ENCODE data around the gene NCAN.
A peak's percentile ranks its signal among the peaks of the same experiment; 100 is the strongest.
"Not testable (repeated sequence)": the region's sequence is repeated elsewhere in the genome, so short reads cannot be mapped to it uniquely, and the experiment has no call there.

The NCAN gene

DNA sequence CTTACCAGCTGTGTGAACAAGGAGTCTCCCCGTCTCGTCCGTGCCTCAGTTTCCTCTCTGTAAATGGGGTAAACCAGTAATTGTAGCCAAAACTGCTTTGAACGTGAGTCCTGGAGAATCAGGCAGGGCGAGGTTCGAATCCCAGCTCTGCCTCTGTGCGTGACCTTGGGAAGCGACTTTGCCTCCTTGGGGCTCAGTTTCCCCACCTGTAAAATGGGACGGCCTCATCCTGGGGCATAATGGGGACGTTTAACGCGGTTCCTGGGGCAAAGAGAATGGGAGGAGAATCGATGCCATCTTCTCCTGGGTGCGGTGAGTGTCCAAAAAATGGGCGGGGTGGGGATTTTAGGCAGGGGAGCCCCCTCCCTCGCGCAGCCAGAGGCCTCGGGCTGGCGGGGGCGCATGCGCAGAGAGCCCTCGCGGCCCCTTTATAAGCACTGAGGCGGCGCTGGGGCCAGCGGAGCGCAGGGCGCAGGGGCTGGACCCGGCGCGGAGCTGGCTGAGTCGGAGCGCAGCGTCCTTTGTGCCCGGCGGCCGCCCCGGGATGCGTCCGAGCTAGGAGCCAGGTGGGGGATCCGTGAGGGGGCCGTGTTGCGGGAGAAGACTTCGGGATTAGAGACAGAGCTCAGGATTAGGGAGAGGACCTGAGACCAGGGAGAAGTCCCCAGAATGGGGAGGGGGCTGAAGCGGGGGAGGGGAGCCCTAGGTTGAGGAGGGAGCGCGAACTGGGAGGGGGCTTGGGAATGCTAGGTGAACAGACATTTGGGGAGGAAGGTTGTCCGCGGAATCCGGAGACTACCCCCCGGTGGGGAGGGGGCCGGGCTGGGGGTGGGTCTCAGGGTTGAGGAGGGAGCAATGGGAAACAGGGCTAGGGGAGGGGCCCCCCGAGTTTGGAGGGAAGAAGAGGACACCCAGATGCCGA, at the start of gene NCAN:
NCAN (plus strand) TSS at position 460 of the 922 bp plus-strand sequence. CDS start 4,996 bp downstream, outside the sequence.
- DNase-seq (ENCODE audit: low read depth), result no peak

DNA sequence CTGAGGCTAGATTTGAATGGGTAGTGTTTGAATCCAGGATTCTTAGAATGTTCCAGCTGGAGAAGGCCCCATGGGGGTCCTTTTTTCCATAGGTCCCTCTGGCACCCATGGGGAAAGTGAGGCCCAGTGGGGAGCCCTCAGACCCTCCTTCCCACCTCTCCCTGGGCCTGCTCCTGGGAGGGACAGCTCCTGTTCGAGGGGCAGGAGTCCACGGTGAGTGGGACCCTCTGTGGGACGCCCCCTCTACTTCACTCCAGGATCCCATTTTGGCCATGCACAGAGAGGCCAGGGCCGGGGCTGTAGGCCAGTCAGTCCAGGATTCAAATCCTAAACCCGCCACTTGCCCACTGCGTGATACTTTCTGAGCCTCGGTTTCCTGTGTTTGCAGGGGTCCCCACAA, 49.3 kb upstream of the NCAN start:
- no peak for DNase-seq (ENCODE audit: low read depth)

DNA sequence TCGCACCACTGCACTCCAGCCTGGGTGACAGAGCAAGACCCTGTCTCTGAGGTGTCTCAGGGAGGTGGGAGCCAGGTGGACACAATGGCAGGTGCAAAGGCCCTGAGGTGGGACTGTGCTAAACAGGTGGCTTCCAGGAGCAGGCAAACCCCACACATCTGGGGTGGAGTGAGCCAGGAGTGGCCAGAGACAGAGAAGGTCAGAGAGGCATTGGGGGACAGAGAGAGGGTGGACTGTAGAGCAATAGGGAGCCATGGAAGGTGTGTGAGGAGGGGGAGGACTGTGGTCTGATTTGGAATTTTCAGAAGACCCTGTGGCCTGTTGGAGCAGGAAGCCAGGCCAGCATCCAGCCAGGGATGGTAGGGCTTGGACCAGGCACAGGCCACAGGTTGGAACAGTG, 46.4 kb upstream of the NCAN start:
- no peak for DNase-seq (ENCODE audit: low read depth)

DNA sequence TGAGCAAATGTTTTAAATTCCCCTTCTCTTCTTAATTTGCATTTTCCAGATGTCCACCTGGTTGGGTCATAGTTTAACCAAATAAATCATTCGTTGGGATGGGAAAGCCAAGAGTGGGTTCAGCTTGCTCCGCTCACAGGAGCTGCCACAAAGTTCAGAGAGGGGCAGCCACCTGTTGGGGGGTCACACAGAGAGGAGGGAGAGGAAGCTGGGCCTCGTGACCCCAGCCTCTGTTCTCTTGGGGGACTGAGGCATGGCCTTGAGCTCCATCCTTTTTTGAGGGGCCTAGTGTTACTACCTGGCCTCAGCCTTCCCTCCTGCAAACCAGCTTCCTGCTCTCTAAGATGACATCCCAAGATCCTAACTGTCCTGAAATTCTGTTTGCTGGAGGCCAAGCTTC, 44.1 kb upstream of the NCAN start:
- no peak for DNase-seq (ENCODE audit: low read depth)

DNA sequence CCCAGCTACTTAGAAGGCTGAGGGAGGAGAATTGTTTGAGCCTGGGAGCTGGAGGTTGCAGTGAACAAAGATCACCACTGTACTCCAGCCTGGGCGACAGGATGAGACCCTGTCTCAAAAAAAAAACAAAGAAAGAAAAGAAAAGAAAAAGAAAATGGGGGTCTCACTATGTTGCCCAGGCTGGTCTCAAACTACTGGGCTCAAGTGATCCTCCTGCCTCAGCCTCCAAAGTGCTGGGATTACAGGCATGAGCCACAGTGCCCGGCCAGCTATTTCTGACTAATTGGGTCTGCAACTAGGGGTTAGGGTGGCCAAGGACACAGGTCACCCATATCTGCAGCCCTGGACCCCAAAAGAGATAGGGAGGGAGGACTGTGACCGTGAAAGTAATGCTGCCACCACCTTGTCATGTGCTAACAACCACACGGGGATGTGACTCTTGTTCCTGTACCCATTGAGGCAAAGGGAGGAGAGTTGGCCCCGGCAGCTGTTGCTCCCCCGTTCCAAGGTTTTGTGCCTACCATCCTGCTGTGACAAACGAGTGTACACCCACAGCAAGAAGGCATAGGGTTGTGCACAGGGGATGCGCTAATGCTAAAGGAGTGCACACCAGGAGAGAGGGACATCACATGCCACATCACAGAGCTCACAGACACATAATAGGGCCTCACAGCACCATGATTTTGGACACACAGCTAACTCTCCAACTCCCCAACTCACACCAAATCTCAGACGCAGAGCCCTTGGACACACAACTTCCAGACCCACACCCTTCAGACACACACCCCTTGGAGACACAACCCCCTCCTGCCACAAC, 42.3 kb upstream of the NCAN start:
- no peak for DNase-seq (ENCODE audit: low read depth)

DNA sequence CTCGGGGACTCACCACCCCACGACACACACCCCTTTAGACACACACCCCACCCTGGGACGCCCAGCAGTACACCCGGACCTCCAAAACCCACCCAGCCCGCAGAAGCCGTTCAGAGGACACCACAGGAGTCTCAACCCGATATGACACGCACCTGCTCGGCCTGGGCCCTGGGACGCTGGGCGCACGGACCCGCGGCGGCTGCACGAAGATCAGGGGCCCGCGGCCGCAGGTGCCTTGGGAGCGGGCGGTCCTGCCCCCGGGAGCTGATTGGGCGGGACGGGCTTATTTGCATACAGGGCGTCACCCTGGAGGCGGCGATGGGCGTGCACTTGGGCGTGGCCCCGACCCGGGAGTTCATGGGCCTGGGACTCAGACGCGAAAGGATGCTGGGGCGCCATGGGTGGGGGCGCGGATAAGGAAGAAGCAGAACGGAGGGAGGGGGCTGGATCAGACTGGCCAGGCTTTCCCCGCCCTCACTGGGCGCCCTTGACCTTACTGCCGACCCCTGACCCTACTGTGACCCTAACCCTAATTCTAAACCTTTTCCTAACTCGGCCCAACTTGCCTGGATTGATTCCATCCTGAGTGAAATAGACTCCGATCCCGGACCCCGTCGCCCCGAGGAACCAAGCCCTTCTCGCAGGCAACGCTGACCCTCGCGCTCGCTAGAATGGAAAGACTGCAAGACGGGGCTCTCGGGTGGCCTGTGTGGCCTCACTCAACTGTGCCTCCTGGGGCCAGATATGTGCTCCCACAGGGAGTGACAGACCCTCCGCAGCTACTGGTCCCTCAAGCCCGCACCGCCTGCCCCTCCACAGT, 41.5 kb upstream of the NCAN start, which contains the start of gene MEF2B:
MEF2B (minus strand) TSS at position 211 of the 820 bp plus-strand sequence. CDS start 19,528 bp downstream, outside the sequence.
- peak; percentile 40 for DNase-seq (ENCODE audit: low read depth)

DNA sequence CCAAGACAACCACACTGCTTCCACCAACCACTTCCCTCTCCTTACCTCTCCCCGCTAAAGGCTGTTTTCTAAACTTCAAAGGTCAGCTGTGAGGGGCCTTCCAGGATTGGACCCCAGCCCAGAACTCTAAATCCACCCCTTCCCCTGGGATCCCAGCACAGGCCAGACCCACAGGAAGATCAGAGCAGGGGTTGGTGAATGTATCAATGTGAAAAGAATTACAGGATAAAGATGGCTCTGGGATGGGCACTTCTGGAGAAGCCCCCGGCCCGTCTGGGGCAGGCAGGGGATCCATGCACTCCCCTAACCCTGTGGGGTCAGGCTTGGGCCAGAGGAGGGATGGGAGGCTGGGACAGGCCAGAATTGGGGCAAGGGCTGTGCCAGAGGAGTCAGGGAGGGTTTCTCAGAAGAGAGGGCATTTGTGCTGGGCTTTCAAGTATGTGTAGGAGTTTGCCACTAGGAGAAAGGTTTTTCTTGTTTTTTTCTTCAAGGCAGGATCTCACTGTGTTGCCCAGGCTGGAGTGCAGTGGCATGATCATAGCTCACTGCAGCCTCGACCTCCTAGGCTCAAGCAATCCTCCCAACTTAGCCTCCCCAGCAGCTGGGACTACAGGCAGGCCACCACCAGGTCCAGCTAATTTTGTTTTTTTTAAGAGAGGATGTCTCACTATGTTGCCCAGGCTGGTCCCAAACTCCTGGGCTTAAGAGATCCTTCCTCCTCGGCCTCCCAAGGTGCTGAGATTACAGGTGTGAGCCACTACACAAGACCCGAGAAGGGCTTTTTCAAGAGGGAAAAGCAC, 40.7 kb upstream of the NCAN start:
- no peak for DNase-seq (ENCODE audit: low read depth)

DNA sequence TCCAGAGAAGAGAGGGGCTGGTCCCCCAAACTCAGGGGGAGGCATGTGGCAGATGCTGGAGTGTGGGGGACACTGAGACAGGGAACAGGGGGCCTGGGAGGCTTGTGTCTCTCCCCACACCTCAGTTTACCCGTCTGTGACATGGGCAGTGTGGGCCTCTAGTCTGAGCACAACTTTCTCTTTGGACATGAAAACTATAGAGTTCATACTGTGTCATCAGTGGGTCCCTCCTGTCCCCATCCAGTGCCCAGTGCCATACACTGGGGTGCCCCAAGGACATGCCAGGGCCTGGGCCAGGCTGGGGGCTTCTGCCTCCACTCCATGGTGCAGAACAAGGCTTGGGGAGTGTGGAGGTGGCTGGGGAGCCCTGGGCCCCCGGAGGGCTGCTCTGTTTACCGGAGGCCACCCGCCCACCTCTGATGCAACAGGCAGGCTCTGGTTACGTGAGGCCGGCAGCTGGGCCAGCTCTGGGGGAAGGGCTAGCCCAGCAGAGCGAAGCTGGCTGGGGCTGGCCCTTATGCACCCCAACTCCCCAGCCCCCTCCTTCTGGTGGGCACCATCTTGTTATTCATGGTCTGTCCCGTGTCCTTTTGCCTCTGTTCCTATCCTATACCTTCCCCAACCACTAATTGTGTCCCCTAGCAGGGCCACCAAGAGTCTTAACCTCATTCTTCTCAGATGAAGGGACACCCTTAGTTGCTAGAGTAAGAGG, 39.8 kb upstream of the NCAN start:
- peak; percentile 61 for DNase-seq (ENCODE audit: low read depth)

DNA sequence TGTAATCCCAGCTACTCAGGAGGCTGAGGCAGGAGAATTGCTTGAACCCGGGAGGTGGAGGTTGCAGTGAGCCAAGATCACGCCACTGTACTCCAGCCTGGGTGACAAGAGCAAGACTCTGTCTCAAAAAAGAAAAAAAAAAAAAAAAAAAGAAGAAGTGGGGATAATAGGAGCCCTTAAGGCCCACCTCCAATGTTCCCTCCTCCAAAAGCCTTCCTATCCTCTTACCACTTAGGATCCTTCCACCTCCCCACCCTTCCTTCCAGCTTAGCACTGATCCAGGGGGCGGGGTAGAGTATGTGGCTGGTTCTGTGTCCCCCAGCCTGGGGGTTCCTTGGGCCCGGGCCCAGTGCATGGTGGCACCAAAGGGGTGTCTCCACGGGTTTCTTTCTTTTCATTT, 38.5 kb upstream of the NCAN start:
- not testable (repeated sequence) for DNase-seq (ENCODE audit: low read depth)

DNA sequence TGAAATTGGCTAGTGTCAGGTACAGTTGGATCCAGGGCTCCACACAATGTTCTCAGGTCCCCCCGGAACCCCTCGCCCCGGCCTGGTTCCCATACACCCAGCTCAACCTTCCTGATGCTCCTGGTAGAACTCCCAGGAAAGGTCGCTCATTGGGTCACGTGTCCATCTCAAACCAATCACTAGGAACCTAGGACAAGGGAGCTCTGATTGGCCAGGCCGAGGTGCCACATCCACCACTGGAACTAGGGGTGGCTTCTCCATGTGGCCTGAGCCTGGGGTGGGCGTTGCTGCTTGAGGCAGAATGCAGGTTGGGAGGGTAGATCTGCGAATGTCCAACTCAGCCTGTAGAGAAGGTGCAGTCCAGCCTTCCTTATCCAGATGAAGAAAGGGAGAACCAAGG, 34.8 kb upstream of the NCAN start:
- no peak for DNase-seq (ENCODE audit: low read depth)

DNA sequence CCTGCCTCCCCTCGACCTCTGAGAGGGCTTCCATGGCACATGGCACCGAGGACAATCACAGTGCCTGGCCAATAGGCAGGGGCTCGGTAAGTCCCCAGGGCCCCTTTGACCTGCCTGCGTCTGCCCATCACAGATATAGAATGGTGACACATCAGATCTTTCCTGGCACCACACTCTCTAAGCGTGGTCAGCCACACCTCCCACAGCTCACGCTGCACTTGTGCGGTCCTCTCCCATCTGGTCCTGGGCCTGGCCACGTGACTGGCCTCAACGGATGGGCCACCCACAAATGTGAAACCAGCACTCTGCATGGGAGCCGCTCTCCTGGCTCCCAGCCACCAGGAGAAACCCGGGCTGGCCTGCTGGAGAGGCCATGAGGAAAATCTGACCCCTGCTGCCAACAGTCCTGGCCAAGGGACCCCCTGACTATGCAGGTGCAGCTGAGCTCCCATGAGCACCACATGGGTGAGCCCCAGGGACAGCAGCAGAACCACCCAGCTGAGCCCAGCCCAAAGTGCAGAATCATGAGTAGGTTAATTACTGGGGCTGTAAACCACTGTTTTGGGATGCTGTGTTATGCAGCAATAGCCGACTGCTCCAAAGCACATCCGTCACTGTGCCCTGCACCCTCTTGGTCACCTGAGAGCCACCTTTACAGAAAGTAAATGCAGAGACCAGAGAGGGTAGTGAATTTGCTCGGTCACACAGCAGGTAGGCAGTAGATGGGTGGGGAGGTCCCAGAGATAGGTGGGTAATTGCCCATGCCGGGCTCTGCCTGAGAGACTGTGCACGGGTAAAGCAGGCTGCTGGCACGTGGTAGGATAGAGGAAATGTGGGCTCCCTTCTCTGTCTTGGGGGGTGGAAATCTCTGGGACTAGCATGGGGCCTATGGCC, 32.0 kb upstream of the NCAN start:
- DNase-seq (ENCODE audit: low read depth), result no peak

DNA sequence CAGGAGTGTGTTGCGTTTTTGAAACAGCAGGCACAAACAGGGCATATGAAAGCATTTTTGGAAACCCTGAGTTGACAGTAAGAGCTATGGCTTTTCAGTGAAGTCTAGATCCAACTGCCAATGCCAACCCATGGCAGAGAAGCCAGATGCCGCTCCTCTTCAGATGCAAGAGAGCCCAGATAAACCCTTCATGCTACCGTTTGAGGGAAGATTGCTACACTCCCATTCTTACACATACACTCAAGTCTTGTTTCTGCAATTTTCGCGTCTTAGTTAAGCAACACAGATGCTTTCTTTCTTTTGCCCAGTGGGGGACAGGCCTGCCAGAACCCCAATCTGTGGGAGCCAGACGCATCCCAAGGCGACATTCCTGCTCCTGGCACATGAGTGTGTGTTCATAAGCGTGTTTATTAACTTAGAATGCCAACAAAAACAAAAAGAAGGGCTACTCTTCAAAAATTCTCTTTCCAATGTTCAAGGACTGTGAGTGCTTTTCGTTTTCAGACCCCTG, 30.2 kb upstream of the NCAN start:
- DNase-seq (ENCODE audit: low read depth), result no peak

DNA sequence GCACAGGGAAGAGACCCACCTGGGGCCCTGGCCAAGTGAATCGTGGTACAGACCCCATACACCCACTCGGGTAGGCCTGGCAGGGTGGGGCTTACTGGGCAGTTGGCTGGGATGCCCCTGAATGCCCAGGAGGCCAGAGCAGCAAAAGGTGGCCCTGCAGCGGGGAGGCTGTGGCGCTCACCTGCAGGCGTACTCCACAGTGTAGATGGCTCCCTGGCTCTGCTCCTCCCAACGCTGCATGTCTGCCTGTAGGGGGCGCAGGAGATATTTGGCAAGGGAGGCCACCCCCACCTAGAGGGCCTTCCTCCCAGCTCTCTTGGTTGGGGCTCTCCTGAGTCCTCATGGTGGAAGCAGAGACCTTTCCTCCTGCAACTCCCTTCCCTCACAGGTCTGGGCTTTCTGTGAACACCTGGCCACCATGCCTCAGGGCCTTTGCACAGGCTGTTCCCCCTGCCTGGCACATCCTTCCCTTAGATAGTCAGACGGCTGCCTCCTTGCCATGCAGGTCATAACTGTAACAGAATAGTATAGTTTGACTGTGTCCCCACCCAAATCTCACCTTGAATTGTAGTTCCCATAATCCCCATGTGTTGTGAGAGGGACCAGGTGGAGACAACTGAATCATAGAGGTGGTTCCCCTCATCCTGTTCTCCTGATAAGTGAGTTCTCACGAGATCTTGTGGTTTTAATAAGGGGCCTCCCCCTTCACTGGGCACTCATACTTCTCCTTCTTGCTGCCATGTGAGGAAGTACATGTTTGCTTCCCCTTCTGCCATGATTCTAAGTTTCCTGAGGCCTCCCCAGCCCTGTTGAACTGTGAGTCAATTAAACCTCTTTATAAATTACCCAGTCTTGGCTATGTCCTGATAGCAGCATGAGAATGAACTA, 25.7 kb upstream of the NCAN start:
- no peak for DNase-seq (ENCODE audit: low read depth)

DNA sequence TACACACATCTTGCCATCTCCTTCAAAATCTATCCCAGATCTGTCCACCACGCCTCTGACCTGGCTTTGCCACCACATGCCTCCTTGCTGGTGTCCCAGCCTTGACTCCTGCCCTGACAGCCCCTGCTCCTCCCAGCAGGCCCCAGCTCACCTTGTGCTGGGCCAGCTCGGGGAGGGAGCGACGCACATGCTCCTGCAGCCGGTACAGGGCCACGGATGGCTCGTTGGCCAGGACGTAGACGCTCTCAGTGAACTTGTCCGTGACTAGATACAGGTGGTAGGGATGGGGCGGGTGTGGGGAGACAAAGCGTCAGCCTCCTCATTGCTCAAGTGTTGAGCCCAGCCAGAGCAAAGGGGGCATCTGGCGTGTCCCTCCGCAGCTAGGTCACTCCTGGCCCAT, 25.0 kb upstream of the NCAN start:
- no peak for DNase-seq (ENCODE audit: low read depth)

DNA sequence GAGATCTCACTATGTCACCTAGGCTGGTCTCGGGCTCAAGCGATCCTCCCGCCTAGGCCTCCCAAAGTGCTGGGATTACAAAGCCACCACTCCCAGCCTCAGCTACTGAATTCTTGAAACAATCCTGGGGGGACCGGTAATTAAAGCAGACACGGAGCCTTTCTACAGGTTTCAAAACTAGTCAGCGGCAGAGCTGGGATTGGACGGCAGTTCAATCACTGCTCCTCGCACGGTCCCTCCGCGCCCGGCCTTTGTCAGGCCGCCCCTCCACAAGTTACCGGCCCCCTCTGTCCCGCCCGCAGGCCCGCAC, 20.0 kb upstream of the NCAN start:
- DNase-seq (ENCODE audit: low read depth), result no peak

DNA sequence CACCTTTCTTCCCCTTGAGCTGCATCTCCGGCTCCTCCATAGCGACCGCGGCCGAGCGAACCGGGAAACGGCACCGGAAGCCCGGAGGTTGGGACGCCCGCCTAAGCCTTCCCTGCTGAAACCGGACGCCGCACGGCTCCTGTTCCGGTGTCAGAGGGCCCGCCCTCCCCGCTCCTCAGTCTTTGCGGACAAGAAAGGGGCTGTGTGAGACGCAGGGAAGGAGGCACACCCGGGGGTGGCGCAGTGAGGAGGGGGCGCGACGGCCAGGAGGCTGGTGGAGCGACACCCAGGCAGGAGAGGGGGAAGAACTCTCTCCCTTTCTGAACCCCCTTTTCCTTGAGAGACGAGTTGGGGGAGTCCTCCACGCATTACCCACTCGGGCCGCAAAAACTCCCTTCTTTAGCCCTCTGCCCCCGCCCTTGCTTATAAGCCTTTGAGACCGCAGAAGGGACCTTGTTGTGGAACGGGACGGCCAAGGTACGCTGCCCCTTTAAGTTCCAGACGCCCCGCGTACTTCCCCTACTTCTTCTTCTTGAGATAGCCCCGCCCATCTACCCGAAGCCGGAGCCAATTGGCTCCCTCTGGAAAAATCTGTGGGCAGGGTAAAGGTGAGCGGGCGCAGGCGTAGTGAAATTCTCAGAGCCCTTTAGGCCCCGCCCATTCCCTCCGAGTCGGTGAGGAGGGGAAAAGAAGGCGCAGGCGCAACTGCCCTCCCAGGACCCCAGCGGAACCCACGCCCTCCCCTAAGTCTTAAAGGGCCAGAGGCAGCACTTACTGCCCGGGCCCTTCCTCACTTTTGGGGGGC, 19.5 kb upstream of the NCAN start, which contains the start of the genes BORCS8 and RFXANK:
BORCS8 (minus strand) TSS at position 75 of the 805 bp plus-strand sequence; CDS start at position 40, 35 bp downstream.
RFXANK (plus strand) TSS at position 181 of the 805 bp plus-strand sequence. CDS start 1,689 bp downstream, outside the sequence.
- peak; percentile 98 for DNase-seq (ENCODE audit: low read depth)

DNA sequence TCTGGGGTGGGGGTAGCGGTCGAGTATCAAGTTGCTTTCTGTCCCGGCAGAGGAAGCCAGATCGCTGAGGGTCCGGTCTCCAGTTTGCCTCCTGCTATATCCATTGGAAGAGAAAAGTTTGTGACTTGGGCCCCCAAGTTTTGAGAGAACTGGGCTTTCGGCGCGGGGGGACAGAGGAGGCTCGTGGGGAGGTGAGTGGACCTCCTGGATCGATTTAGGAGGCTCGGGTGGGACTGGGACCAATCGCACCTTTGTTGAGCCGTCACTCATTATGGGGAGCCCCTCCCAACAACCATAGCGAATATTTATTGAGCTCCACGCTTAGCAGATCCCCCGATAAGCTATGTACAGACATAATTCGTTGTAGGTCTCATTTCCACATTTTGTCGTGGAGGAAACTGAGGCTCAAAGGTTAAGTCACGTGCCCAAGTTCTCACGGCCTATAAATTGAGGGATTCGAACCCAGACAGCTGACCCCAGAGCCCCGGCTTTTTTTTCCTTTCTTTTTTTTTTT, 18.8 kb upstream of the NCAN start:
- no peak for DNase-seq (ENCODE audit: low read depth)
